ENCODE measurements around the gene TMEM252.

The TMEM252 gene

GRCh38 chr9:68540712-68541535, at the start of gene TMEM252:
Gene TMEM252 (minus strand): TSS chr9:68540883. CDS start chr9:68540814, 69 bp downstream.
- no peak for DNase-seq (ENCODE audit: low read depth in 2 of 2)

- no peak for DNase-seq (ENCODE audit: low read depth in 2 of 2)
Measured at GRCh38 chr9:68585034-68585761, 44.5 kb upstream of the TMEM252 start.

GRCh38 chr9:68584189-68585033, 43.7 kb upstream of the TMEM252 start:
- peak; percentile 55 to 59 for DNase-seq (ENCODE audit: low read depth in 2 of 2)

- no peak for DNase-seq (ENCODE audit: low read depth in 2 of 2)
Measured at GRCh38 chr9:68581696-68582095, 41.0 kb upstream of the TMEM252 start.

GRCh38 chr9:68577774-68578591, 37.3 kb upstream of the TMEM252 start:
- no peak for DNase-seq (ENCODE audit: low read depth in 2 of 2)

- no peak for DNase-seq (ENCODE audit: low read depth in 2 of 2)
Measured at GRCh38 chr9:68575817-68576216, 35.1 kb upstream of the TMEM252 start.

- DNase-seq (ENCODE audit: low read depth in 2 of 2), result no peak
Measured at GRCh38 chr9:68574150-68574549, 33.5 kb upstream of the TMEM252 start.

GRCh38 chr9:68567565-68567964, 26.9 kb upstream of the TMEM252 start:
- no peak for DNase-seq (ENCODE audit: low read depth in 2 of 2)

GRCh38 chr9:68562461-68562860, 21.8 kb upstream of the TMEM252 start:
- no peak for DNase-seq (ENCODE audit: low read depth in 2 of 2)

- DNase-seq (ENCODE audit: low read depth in 2 of 2), result no peak
Measured at GRCh38 chr9:68560071-68560844, 19.6 kb upstream of the TMEM252 start.

- DNase-seq (ENCODE audit: low read depth in 2 of 2), result no peak
Measured at GRCh38 chr9:68558545-68558944, 17.9 kb upstream of the TMEM252 start.

GRCh38 chr9:68555437-68556150, 14.9 kb upstream of the TMEM252 start:
- no peak for DNase-seq (ENCODE audit: low read depth in 2 of 2)

GRCh38 chr9:68552700-68553476, 12.2 kb upstream of the TMEM252 start:
- DNase-seq (ENCODE audit: low read depth in 2 of 2), result no peak

- DNase-seq (ENCODE audit: low read depth in 2 of 2), result no peak
Measured at GRCh38 chr9:68551191-68551590, 10.5 kb upstream of the TMEM252 start.

GRCh38 chr9:68548241-68548640, 7.6 kb upstream of the TMEM252 start:
- no peak for DNase-seq (ENCODE audit: low read depth in 2 of 2)

GRCh38 chr9:68547417-68547816, 6.7 kb upstream of the TMEM252 start:
- no peak for DNase-seq (ENCODE audit: low read depth in 2 of 2)

GRCh38 chr9:68546596-68547390, 6.1 kb upstream of the TMEM252 start:
- no peak for DNase-seq (ENCODE audit: low read depth in 2 of 2)

GRCh38 chr9:68545033-68545705, 4.5 kb upstream of the TMEM252 start:
- no peak for DNase-seq (ENCODE audit: low read depth in 2 of 2)
